Stimulated activated CD8-positive, alpha-beta memory T cell treated with anti-CD3 and anti-CD28 coated beads, Interleukin-12 subunit alpha, Interleukin-12 subunit beta, amount 100 ng/mL, for 4 hours (primary cell): ENCODE data around the gene SUSD4.
A peak's percentile ranks its signal among the peaks of the same experiment; 100 is the strongest.

Experiments
- DNase-seq: peaks from one replicate; pipeline ENCODE4 v3.0.0-alpha.2; 2020; ENCODE audit warnings: low read depth

Gene SUSD4

DNA sequence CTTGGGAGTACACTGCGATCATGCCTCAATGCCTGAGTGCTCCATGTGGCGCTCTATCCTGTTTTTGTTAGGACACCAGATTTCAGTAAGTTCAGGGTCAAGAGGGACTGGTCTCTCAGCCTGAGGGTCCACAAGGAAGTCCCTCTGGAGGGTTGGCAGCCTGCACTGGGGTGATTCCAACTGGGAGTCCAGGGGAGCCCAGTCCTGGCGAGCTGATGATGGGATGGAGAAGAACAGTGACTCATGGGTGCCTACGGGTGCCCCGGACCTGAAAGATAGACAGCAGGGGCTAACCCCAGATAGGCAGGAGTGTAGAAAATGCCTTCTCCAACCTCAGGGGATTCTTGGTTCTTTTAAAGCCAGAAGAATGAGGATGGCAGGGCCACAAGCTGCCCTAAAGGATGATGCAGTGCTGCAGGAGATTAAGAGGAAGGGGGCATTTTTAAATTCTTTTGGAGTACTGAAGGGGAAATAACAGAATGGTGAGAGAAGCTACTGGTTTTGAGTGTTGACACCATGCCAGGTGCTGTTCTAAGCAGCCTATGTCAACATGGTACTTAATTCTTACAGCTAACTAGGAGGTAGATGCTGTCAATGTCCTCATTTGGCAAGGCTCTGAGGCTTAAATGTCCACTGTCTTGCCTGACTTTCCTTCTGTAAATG is 152.5 kb downstream of the SUSD4 start:
- DNase-seq, result no peak

GRCh38 chr1:223210788-223211120 is 153.2 kb downstream of the SUSD4 start:
- no peak for DNase-seq

DNA sequence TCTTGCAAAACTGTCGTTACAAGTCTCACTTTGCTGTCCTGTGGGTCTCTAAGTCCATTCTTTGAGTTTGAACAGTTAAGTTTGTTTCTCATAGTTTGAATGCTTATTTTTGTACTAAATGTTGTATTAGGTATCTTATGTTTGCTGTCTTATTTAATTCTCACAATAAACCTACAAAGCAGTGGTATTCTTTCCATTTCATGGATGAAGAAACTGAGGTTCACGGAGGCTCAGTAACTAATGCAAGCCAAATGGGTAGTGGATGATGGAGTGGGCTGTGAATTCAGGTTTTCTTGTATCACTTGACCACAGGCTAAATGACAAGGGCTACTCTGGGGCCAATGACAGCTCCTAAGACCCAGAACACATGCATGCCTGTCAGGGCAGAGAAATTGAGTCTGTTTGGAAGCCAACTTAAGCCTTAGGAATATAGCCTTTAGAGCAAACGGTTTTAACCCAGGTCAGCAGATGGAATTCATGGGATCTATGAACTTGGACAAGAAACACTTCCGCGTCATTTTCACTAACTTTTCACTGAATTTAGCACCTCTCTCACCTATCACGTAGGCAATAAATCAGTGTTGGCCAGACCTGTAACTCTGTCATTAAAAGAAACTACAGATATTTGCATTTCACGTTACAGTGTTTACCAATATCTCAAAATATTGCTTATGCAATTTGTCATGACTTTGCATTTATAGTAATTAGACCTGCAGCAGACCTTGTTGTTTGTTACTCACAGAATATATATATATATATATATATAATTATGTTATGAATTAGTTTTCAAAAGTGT is 153.8 kb downstream of the SUSD4 start:
- no peak for DNase-seq

GRCh38 chr1:223209293-223209898 is 154.6 kb downstream of the SUSD4 start:
- DNase-seq, result no peak

- no peak for DNase-seq
Observed at GRCh38 chr1:223208164-223209076, 155.6 kb downstream of the SUSD4 start.

GRCh38 chr1:223207293-223208066 is 156.5 kb downstream of the SUSD4 start:
- DNase-seq, result no peak

GRCh38 chr1:223204424-223204823 is 159.6 kb downstream of the SUSD4 start:
- no peak for DNase-seq

DNA sequence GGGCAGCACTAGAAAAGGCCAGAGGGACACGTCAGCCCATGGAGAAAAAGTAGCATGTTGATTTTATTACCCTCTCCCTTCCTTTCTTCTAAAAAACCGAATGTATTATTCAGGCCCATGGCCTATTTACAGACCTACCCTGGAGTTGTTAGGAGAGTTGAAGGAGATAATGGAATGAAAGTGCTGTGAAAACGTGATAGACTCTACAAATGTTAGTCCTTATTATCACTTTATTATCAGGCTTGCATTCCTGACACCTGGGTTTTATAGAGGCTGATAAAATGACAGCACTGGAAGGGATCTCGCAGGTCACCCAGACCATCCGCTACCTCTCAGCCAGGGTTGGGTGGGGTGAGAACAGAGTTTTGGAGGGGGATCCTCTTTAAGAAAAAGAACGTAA is 160.3 kb downstream of the SUSD4 start:
- no peak for DNase-seq

- no peak for DNase-seq
Observed at GRCh38 chr1:223203034-223203408, 161.0 kb downstream of the SUSD4 start.

DNA sequence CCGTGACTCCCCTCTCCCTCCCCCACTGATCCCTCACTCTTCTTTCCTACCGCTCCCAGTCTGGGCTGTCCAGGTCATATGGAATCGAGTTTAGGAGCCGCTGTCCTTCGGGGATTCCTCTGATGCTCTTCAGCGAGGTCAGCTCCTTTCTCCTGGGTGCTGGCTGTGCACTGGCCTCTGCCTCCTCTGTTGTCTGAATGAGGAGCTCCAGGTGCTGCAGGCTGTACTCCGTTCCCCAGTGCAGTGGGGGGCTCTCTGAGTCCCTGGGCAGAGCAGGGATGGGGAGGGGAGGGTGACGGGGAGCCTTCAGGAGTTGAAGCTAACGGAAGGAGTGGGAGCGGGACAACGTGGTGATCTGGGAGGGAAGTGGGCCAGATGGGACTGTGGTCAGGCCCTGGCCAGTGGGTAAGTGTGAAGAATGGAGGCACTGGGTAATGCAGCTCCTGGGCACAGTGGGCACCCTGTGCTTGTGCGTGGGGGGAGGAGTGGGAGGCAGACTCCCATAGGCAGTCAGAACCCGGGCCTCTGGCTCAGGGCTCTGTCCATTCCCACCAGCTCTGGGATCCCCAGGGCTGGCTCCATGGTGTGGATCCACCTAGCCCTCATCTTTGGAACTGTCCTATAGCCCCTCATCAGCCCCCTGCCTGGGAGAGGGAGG is 161.5 kb downstream of the SUSD4 start:
- no peak for DNase-seq

DNA sequence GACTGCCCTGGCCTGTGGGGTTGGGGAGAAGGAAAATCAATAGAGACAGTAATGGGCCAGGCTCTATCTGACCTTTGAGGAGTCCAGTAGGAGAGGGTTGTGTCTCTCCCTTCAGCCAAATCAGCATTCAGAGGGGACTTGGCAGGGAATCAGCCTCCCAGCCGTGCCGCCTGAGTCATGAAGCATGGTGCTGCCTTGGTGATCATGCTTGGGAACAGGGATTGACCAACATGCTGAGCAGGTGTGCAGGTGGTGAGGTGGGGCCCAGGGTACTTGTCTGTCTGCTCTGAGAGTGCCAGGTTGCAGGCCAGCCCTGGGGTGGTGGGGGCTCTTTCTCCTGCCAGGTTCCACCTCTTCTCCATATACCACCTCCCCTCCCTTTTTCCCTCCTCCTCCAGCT is 162.0 kb downstream of the SUSD4 start:
- DNase-seq, result no peak

- DNase-seq, result no peak
Observed at GRCh38 chr1:223200903-223201302, 163.1 kb downstream of the SUSD4 start.

DNA sequence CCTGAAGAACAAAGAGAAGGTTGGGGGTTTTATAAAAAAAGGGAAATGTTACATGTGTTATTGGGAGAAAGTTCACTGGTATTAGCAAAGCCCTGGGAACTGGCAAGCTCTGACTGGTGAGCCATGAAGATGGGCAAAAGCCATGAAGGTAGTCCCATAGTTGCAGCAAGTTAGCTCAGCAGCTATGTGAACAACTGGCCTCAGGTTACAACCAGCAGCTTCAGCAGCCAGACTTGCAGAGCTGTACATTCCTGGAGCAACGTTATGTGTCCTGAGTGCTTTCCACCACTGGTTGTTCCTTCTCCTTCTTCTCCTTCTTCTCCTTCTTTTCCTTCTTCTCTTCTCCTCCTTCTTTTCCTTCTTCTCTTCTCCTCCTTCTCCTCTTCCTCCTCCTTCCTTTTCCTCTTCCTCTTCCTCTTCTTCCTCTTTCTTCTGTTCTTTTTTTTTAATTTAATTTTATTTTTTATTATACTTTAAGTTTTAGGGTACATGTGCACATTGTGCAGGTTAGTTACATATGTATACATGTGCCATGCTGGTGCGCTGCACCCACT is 164.8 kb downstream of the SUSD4 start:
- DNase-seq, result no peak

DNA sequence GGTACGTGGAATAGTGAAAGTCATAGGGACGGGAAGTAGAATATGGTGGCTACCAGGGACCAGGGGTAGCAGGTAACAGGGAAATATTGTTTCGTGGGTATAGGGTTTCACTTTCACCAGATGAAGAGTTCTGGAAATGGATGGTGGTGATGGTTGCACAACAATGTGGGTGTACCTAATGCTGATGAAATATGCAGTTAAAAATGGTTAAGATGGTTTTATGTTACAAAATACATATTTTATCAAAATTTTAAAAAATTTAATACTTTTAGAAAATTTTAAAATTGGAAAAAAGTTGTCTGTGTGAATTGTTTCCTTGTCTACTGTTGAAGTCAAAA is 165.4 kb downstream of the SUSD4 start:
- no peak for DNase-seq

- no peak for DNase-seq
Observed at GRCh38 chr1:223197923-223198627, 165.9 kb downstream of the SUSD4 start.

DNA sequence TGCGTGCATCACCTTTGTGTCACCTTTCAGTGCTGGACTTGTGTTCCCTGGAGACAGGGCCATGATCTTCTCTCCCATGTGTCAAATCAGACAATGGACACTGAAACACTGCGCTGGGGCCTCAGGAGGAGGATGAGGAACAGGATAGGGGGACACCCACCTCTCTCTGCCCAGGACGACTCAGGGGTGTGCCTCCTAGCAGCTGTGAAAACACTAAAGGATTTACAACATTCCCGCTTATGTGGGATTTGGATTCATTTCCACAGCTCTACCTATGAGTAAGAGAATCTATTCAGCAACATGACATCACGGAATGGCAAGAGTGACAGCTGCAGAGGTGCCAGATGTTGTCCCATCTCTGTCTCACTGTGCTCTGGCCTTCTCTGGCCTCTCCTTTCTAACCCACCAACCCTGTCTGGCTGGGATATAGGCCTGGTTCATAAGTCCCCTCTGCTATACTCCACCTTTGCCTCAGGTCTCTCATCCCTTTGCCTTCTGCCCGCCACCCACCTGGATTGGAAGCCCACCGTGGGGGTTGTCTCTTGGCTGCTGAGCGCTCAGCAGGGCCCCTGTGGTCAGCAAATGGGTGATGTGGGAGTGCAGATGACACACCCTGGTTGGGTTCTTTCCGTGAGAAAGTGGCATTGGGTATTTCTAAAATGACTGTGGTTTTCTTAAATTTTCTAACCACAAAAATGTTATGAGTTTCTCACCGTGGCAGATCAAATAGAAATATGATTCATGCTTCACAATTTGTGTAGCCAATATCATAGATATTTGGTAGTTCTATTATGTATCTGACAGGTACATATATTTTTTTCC is 173.9 kb downstream of the SUSD4 start:
- DNase-seq, result peak; percentile 40

DNA sequence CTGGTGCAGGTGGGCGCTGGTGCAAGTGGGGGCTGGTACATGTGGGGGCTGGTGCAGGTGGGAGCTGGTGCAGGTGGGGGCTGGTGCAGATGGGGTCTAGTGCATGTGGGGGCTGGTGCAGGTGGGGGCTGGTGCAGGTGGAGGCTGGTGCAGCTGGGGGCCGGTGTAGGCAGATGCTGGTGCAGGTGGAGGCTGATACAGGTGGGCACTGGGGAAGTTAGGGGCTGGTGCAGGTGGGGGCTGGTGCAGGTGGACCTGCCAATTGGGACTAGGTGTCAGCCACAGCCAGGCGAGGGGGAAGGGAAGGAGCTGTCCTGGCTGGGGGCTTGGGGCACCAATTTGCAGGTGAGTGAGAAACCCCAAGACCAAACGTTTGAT is 174.5 kb downstream of the SUSD4 start:
- DNase-seq, result no peak

- DNase-seq, result no peak
Observed at GRCh38 chr1:223188618-223189356, 175.2 kb downstream of the SUSD4 start.

DNA sequence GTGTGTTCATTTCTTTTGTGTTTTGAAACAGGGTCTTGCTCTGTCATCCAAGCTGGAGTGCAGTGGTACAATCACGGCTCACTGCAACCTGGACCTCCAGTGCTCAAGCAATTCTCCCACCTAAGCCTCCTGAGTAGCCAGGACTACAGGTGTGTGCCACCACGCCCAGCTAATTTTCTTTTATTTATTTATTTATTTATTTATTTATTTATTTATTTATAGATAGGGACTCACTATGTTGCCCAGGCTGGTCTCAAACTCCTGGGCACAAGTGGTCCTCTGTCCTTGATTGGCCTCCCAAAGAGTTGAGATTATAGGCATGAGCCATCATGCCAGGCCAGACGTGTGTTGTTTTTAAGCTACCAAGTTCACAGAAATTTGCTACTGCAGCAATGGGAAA is 177.2 kb downstream of the SUSD4 start:
- no peak for DNase-seq
